Activated CD4-positive, alpha-beta memory T cell treated with anti-CD3 and anti-CD28 coated beads, Interleukin-2, amount 10 ng/mL, durations not matched to agents 7 days and 5 days (primary cell): ENCODE measurements around the gene TREML4. TPM values are rescaled to one million over a fixed set of nuclear protein-coding genes. Genes with fewer than 3 reads are reported as not detected.

Experiments used
- CTCF ChIA-PET: fragments of 350-600 bp; sonication (Branson Sonifier 250); formaldehyde crosslinking; loops from one replicate; lab custom pipeline; 2021; ENCODE audit warnings: antibody characterized with exemption, inconsistent platforms; lab: Charles Lee
- POLR2A ChIA-PET: fragments of 350-600 bp; sonication (Branson Sonifier 250); formaldehyde crosslinking; loops from one replicate; lab custom pipeline; 2021; ENCODE audit warnings: antibody characterized with exemption; lab: Charles Lee
- DNase-seq: peaks from one replicate; pipeline ENCODE4 v3.0.0-alpha.2; 2020
- H3K27ac Mint-ChIP-seq: one replicate; pipeline ENCODE4 v1.8.0; 2021; ENCODE audit warnings: mild to moderate bottlenecking, mixed read lengths
- H3K27me3 Mint-ChIP-seq: one replicate; pipeline ENCODE4 v1.8.0; 2021; ENCODE audit warnings: mixed read lengths
- H3K36me3 Mint-ChIP-seq: one replicate; pipeline ENCODE4 v1.8.0; 2021; ENCODE audit warnings: low read depth, mixed read lengths
- H3K4me1 Mint-ChIP-seq: one replicate; pipeline ENCODE4 v1.8.0; 2021; ENCODE audit warnings: mixed read lengths
- H3K4me3 Mint-ChIP-seq: one replicate; pipeline ENCODE4 v1.8.0; 2021; ENCODE audit warnings: mild to moderate bottlenecking, mixed read lengths
- H3K9me3 Mint-ChIP-seq: one replicate; pipeline ENCODE4 v1.8.0; 2021; ENCODE audit warnings: mixed read lengths
- total RNA-seq, 2 experiments: library from RNA; stranded (reverse); gene quantifications; one replicate each; pipeline ENCODE4 v1.2.3, GENCODE V29; 2021

The TREML4 gene
- total RNA-seq, 2 experiments from 2014 or later, result not detected

DNA sequence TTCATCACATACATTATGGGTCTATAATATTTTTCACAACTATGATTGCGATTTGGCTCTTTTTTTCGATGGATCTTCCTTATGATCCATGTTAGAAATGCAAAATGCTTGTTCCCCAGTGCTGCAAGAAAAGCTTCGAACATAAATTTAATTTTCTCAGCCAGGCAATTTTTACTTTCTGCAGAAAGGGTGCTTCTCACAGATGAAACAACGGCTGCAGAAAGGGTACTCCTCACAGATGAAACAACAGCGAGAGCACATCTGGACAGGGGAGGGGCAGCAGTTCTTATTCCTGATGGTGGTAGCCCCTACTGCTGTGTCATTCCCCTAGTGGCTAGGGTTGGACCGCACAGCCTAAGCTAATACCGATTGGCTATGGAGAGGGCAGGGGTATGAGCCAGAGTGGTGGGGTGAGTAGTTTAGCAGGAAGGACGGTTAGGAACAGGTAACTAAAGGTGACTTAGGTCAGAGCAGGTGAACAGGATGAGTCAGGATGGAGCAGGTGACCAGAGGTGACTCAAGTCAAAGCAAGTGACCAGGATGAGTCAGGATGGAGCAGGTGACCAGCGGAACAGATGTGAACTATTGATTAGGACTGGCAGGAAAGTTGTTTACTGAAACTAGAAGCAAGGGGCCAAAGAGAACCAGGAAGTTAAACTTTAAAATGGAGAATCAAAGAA lies 13.4 kb upstream of the TREML4 start:
- ChIA-PET POLR2A (no interaction called here), CTCF (no interaction called here)
- Mint-ChIP-seq H3K27ac (no peak overlapping the region), H3K4me3 (no peak overlapping the region), H3K4me1 (no peaks in the 10 kb centered on the region), H3K36me3 (peaks cover 10% of the 10 kb centered on the region), H3K27me3 (peaks cover 15% of the 10 kb centered on the region), H3K9me3 (peaks cover 15% of the 10 kb centered on the region)
- DNase-seq, result no peak

DNA sequence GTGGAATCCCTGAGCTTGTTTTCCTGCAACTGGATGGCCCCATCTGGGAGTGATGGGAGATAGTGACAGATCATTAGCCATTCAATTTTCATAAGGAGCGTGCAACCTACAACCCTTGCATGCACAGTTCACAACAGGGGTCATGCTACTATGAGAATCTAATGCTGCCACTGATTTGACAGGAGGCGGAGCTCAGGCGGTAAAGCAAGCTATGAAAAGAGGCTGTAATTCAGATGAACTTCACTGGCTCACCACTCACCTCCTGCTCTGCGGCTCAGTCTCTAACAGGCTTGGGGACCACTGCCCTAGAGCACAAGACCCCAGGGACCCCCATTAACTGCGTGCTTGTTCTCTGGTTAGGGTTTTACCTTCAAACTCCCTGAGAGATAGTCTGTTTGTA lies 12.4 kb upstream of the TREML4 start:
- peaks cover 10% of the 10 kb centered on the region for H3K36me3 Mint-ChIP-seq
- peaks cover 15% of the 10 kb centered on the region for H3K9me3 Mint-ChIP-seq
- no peak for DNase-seq
- H3K4me3 Mint-ChIP-seq, result no peak overlapping the region
- peaks cover 19% of the 10 kb centered on the region for H3K27me3 Mint-ChIP-seq
- ChIA-PET CTCF (no interaction called here), POLR2A (no interaction called here)
- H3K4me1 Mint-ChIP-seq, result no peaks in the 10 kb centered on the region
- H3K27ac Mint-ChIP-seq, result no peak overlapping the region

DNA sequence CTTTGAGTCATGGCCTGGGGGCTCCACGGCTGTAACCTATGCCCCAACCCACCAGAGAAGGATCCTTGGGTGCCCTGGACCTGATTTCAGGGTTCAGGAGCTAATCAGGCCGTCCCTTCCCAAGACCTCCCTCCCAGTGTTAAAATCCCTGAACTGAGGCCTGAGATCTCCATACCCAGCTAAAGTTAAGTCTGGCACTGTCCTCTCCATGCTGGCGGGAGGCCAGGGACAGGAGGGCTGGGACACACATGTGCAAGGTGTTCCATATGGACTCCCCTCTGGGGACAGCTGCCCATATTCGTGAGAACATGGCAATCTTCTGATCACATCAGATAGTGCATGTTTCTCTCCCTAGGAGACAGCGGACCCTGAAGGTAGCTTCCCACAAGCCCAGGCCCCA lies 11.5 kb upstream of the TREML4 start:
- no peak for DNase-seq
- H3K9me3 Mint-ChIP-seq, result peaks cover 15% of the 10 kb centered on the region
- H3K4me3 Mint-ChIP-seq, result no peak overlapping the region
- no peaks in the 10 kb centered on the region for H3K4me1 Mint-ChIP-seq
- H3K27ac Mint-ChIP-seq, result no peak overlapping the region
- H3K27me3 Mint-ChIP-seq, result peaks cover 17% of the 10 kb centered on the region
- POLR2A ChIA-PET, result no interaction called here
- peaks cover 10% of the 10 kb centered on the region for H3K36me3 Mint-ChIP-seq
- CTCF ChIA-PET, result no interaction called here

DNA sequence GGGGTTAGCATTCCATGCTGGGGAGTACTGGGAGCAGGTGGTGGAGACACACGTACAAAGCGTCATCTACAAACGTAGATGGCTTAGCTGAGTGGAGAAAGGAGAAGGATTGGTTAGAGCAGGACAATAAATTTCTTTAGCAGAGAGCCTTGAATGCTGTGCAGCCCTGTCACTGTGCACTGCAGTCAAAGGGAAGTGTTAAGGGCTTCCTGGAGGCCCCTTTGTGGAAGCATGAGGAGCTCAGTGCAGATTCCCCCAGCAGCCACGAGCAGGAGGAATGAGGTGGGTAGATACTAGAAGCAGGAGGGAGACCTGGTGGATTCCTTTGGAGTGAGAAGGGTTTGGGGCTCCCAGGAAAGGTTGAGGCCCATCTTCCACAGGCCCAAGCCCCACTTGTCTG lies 6.1 kb upstream of the TREML4 start:
- Mint-ChIP-seq H3K27ac (no peak overlapping the region), H3K36me3 (no peaks in the 10 kb centered on the region)
- CTCF ChIA-PET, result no interaction called here

DNA sequence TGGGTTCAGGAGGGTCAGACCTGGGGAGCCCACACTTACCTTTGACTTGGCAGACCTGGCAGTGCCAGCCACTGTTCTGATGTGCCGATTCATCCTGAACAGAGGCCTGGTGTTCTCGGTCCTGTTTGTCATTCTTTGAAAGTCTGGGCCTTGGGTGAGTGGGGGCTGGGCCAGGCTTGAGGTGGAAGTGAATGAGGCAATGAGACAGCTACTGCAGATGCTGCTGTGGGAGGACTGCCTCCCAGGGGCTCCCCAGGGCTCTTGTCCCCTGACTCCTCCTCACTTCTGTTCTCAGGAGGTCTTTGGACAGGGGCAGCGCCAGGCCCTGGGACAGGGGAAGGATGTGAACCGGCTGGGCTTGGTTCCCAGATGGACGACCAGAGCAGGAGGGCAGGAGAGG lies 5.6 kb upstream of the TREML4 start:
- CTCF ChIA-PET, result no interaction called here
- no peak overlapping the region for H3K27ac Mint-ChIP-seq

More for the DNA sequence above, 6.1 kb upstream of the TREML4 start:
- no peaks in the 10 kb centered on the region for H3K4me1 Mint-ChIP-seq
- H3K9me3 Mint-ChIP-seq, result peaks cover 4% of the 10 kb centered on the region
- no peak overlapping the region for H3K4me3 Mint-ChIP-seq
- peaks cover 28% of the 10 kb centered on the region for H3K27me3 Mint-ChIP-seq
- POLR2A ChIA-PET, result no interaction called here
- DNase-seq, result no peak

DNA sequence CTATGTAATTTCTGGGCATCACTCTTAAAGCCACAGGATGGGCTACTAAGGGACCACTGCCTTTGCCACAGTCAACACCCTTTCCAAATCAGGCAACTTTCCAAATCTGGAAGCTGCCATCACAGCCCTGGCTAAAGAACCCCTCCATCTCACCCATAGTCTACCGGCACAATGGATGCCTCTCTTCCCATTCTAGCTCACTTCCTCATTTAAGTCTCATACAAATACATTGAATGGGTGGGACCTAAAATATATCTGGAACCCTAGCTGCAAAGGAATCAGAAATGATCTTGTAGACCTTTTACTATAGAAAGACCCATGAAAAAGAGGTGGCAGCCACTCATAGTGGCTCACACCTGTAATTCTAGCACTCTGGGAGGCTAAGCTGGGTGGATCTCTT lies 3.3 kb upstream of the TREML4 start:
- no peak for DNase-seq
- Mint-ChIP-seq H3K9me3 (peaks cover 2% of the 10 kb centered on the region), H3K27ac (no peak overlapping the region), H3K36me3 (no peaks in the 10 kb centered on the region), H3K4me3 (no peak overlapping the region), H3K4me1 (no peaks in the 10 kb centered on the region), H3K27me3 (peaks cover 37% of the 10 kb centered on the region)
- ChIA-PET CTCF (no interaction called here), POLR2A (no interaction called here)

More for the DNA sequence above, 5.6 kb upstream of the TREML4 start:
- POLR2A ChIA-PET, result no interaction called here
- Mint-ChIP-seq H3K27me3 (peaks cover 33% of the 10 kb centered on the region), H3K4me1 (no peaks in the 10 kb centered on the region), H3K9me3 (peaks cover 4% of the 10 kb centered on the region), H3K4me3 (no peak overlapping the region), H3K36me3 (no peaks in the 10 kb centered on the region)
- no peak for DNase-seq

DNA sequence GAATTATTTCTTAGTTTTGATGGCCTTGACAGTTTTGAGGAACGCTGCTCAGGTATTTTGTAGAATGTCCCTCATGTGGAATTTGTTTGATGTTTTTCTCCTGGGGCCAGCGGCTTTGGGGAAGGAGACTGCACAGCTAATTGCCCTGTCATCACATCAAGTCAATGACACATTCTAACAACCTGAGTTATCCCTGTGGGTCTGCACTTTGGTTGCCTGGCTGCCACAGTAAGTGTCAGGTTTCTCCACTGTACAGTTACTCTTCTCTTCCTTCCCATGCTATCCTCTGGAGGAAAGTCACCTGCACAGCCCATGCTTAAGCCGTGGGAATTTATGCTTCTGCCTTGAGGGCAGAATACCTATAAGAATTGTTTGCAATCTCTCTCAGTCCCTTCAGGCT lies 1.4 kb upstream of the TREML4 start:
- Mint-ChIP-seq H3K9me3 (peaks cover 2% of the 10 kb centered on the region), H3K4me3 (no peak overlapping the region), H3K27me3 (peaks cover 39% of the 10 kb centered on the region), H3K4me1 (no peaks in the 10 kb centered on the region), H3K36me3 (no peaks in the 10 kb centered on the region), H3K27ac (no peak overlapping the region)
- DNase-seq, result no peak
- ChIA-PET CTCF (no interaction called here), POLR2A (no interaction called here)

DNA sequence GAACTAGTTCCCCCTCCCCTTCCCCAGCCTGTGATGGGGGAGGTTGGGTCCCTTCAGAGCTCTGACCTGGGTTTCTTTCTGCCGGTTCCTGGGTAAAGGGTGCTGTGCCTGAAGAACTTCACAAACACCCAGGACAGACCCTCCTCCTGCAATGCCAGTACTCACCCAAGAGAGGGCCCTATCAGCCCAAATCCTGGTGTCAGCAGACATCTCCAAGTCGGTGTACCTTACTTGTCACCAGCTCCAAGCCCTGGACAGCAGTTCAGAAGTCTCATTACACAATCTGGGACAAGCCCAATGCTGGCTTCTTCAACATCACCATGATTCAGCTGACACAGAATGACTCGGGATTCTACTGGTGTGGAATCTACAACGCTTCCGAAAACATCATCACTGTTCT lies 467 bp downstream of the TREML4 start:
- DNase-seq, result no peak
- H3K9me3 Mint-ChIP-seq, result peaks cover 2% of the 10 kb centered on the region
- no peak overlapping the region for H3K4me3 Mint-ChIP-seq
- no peaks in the 10 kb centered on the region for H3K4me1 Mint-ChIP-seq
- H3K27ac Mint-ChIP-seq, result no peak overlapping the region
- H3K36me3 Mint-ChIP-seq, result no peaks in the 10 kb centered on the region
- peaks cover 44% of the 10 kb centered on the region for H3K27me3 Mint-ChIP-seq
- ChIA-PET POLR2A (no interaction called here), CTCF (interaction anchor here (0.6 kb wide), 1 partner anchor 198 kb away, joined by 3 read pairs; no protein-coding TSS in a partner anchor)

DNA sequence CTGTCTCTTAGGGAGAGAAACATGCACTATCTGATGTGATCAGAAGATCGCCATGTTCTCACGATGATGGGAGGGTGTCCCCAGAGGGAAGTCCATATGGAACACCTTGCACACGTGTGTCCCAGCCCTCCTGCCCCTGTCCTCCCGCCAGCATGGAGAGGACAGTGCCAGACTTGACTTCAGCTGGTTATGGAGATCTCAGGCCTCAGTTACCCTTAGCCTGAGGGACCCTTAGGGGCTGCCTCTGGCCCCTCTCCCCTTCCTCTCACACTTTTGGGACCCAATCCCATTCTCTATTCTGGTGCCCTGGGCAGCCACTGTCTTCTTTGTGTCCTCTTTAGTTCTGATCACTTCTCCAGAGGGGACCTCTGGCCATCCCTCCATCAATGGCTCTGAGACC lies 1.6 kb downstream of the TREML4 start:
- Mint-ChIP-seq H3K27me3 (peaks cover 40% of the 10 kb centered on the region), H3K4me1 (no peaks in the 10 kb centered on the region), H3K4me3 (no peak overlapping the region), H3K36me3 (no peaks in the 10 kb centered on the region), H3K27ac (no peak overlapping the region), H3K9me3 (peaks cover 2% of the 10 kb centered on the region)
- no peak for DNase-seq
- POLR2A ChIA-PET, result no interaction called here
- CTCF ChIA-PET, result no interaction called here

DNA sequence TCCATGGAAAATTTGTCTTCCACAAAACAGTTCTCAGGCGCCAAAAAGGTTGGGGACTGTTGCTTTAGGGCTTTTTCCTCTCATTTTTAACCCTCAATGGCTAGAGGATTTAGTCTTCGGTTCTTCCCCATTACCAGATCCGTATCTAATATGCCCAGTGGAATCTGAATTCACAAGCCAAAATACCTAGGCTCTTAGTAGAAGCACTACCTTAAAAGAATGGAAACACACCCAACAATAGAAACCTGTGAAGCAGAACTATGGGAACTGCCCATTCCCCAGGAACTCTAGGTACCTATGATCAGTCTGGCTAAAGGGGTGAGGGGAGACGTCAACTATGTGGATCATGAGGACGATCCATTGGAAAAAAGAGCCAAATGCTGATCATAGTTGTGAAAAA lies 3.1 kb downstream of the TREML4 start:
- Mint-ChIP-seq H3K27ac (no peak overlapping the region), H3K4me3 (no peak overlapping the region), H3K9me3 (peaks cover 2% of the 10 kb centered on the region), H3K4me1 (no peaks in the 10 kb centered on the region), H3K27me3 (peaks cover 35% of the 10 kb centered on the region), H3K36me3 (no peaks in the 10 kb centered on the region)
- CTCF ChIA-PET, result no interaction called here
- DNase-seq, result no peak
- POLR2A ChIA-PET, result no interaction called here

DNA sequence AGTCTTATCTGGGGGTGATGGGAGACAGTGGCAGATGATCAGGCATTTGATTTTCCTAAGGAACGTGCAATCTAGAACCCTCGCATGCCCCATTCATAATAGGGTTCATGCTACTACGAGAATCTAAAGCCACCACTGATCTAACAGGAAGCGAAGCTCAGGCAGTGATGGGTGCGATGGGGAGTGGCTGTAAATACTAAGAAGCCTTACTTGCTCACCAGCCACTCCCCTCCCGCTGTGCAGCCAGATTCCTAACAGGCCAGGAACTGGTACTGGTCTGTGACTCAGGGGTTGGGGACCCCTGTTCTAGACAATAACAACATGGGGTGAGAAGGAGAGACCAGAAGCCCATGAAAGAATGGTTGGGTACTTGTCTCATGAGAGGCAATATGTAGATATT lies 4.5 kb downstream of the TREML4 start:
- DNase-seq, result no peak
- Mint-ChIP-seq H3K27ac (no peak overlapping the region), H3K36me3 (no peaks in the 10 kb centered on the region), H3K27me3 (peaks cover 32% of the 10 kb centered on the region), H3K4me1 (no peaks in the 10 kb centered on the region), H3K9me3 (peaks cover 2% of the 10 kb centered on the region), H3K4me3 (no peak overlapping the region)
- ChIA-PET POLR2A (no interaction called here), CTCF (no interaction called here)

DNA sequence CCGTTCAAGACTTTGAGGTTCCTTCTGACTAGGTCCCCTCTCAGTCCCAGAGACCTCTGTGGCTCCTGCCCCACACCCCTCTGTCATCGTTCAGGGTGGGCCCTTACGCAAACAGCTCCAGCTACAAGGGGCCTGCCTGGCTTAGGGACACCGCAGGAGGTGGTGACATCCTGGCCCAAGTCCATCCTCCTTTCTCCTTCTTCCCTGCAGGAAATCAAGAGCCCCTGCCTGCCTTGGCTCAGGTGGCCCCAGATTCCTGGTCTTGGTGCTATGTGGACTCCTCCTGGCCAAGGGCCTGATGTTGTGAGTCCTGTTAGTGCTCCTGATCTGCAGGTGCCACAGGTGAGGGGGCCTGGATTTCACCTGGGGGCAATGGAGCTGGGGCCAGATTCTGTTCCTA lies 8.1 kb downstream of the TREML4 start:
- CTCF ChIA-PET, result interaction anchor here (0.5 kb wide), 1 partner anchor 264 kb away, joined by 3 read pairs; no protein-coding TSS in a partner anchor
- H3K27me3 Mint-ChIP-seq, result peaks cover 47% of the 10 kb centered on the region
- no peaks in the 10 kb centered on the region for H3K4me1 Mint-ChIP-seq
- no peak overlapping the region for H3K4me3 Mint-ChIP-seq
- H3K36me3 Mint-ChIP-seq, result no peaks in the 10 kb centered on the region
- H3K27ac Mint-ChIP-seq, result no peak overlapping the region
- POLR2A ChIA-PET, result no interaction called here
- no peak for DNase-seq
- H3K9me3 Mint-ChIP-seq, result no peaks in the 10 kb centered on the region

DNA sequence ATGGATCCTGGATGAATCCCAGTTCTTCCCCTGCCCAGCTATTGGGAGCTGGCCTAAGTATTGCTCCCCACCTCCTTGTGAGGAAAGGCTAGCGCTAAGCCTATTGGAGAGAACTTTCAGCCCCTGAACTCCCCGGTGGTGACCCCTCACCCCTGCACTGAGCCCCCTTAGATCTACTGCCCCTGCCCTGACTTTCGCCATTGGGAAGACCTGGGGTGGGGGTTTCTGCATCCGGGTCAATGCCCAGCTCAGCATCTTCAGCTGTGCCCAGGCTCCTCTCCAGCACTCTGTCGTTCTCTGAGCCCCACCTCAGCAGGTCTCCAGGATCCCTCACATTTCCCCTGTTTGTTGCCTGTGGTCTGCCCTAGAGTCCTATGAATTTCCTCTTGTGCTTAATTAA lies 9.0 kb downstream of the TREML4 start:
- no peak overlapping the region for H3K4me3 Mint-ChIP-seq
- H3K36me3 Mint-ChIP-seq, result no peaks in the 10 kb centered on the region
- H3K4me1 Mint-ChIP-seq, result no peaks in the 10 kb centered on the region
- DNase-seq, result no peak
- POLR2A ChIA-PET, result no interaction called here
- H3K27ac Mint-ChIP-seq, result no peak overlapping the region
- H3K9me3 Mint-ChIP-seq, result no peaks in the 10 kb centered on the region
- CTCF ChIA-PET, result no interaction called here
- H3K27me3 Mint-ChIP-seq, result peaks cover 51% of the 10 kb centered on the region

DNA sequence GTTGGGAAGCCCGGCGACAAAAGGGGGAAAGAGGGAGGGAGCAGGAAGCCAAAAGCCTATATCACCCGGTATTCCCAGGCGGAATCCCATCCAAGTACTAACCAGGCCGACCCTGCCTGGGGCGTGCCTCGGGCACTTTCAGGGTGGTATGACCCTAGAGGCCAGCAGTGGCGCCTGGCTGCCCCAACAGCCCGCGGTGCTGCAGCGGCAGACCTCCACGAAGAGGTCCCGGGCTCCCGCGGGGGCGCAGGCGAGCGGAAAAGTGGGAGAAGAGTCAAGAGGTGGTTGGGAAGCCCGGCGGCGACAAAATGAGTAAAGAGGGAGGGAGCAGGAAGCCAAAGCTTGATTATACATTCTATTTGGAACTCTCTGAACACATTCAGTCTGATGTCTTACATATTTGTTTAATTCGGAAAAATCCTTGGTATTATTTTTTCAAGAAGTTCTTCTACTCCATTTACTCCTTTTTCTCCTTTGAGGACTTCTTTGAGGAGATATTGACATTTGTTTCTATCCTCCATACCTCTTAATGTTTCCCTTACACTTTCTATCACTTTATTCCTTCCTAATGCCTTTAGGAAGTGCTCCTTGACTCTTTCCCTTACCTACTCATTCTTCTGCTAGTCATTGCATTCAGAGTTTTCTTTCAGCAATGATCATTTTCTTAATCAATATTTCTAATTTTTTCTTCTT lies 11.5 kb downstream of the TREML4 start:
- Mint-ChIP-seq H3K27ac (no peak overlapping the region), H3K27me3 (peaks cover 54% of the 10 kb centered on the region), H3K4me3 (no peak overlapping the region), H3K4me1 (no peaks in the 10 kb centered on the region), H3K9me3 (no peaks in the 10 kb centered on the region), H3K36me3 (no peaks in the 10 kb centered on the region)
- POLR2A ChIA-PET, result no interaction called here
- DNase-seq, result no peak
- CTCF ChIA-PET, result interaction anchor here (0.6 kb wide), 1 partner anchor 148 kb away, joined by 3 read pairs; no protein-coding TSS in a partner anchor
